Coronary artery (tissue), 2 donors: ENCODE data around the gene BST2.
A peak's percentile ranks its signal among the peaks of the same experiment; 100 is the strongest.

Source experiments
- DNase-seq: peaks from one replicate; pipeline ENCODE4 v3.0.0-alpha.2; 2017; ENCODE audit warnings: low spot score
- H3K27ac ChIP-seq, 2 donors: fragments of 200-600 bp; sonication (generic); one replicate each; pipeline ENCODE4 v1.5.1; 2016 to 2019
- H3K4me3 ChIP-seq: fragments of 200-600 bp; sonication (generic); 2 replicates; pipeline ENCODE4 v1.5.1; 2016; ENCODE audit warnings: mild to moderate bottlenecking, moderate library complexity
- CTCF ChIP-seq: fragments of 200-600 bp; sonication (generic); IDR thresholded peaks from one replicate; pipeline ENCODE4 v1.5.1; 2019; ENCODE audit warnings: antibody characterized with exemption

Gene BST2

GRCh38 chr19:17389288-17389687 is 16.1 kb downstream of the BST2 start:
- no peak for DNase-seq
- no peak for TF ChIP-seq CTCF
- Histone ChIP-seq H3K27ac (no peak overlapping the region), H3K4me3 (no peak overlapping the region)

GRCh38 chr19:17385878-17386611 is 19.4 kb downstream of the BST2 start:
- peak; percentile 93 for TF ChIP-seq CTCF
- DNase-seq = no peak
- Histone ChIP-seq H3K27ac (no peak overlapping the region), H3K4me3 (no peak overlapping the region)

GRCh38 chr19:17380426-17381138 is 24.8 kb downstream of the BST2 start:
- Histone ChIP-seq H3K4me3 (no peak overlapping the region), H3K27ac (no peak overlapping the region)
- DNase-seq = no peak
- TF ChIP-seq CTCF = no peak

DNA sequence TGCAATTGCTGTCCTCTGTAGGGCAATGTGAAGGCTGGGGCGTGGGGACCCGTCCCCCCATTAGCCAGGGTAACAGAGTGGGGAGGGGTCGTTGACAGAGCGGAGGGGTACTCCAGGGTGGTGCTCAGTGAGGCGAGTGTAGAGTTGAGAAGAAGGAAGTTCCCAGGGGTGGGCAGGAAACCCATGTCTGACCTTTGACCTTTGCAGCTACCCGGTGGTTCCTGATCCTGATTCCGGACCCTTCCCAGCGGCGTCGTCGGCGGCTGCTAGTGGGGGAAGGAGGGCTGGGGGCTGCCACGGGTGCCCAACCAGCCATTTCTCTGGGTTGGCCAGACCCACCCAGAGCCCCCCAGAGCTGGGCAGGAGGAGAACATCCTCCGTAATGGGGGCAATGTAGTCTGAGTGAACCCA is 26.2 kb downstream of the BST2 start:
- TF ChIP-seq CTCF = no peak
- peak overlapping the region in 1 of 2 donors; percentile 45 for H3K27ac ChIP-seq
- DNase-seq = no peak

DNA sequence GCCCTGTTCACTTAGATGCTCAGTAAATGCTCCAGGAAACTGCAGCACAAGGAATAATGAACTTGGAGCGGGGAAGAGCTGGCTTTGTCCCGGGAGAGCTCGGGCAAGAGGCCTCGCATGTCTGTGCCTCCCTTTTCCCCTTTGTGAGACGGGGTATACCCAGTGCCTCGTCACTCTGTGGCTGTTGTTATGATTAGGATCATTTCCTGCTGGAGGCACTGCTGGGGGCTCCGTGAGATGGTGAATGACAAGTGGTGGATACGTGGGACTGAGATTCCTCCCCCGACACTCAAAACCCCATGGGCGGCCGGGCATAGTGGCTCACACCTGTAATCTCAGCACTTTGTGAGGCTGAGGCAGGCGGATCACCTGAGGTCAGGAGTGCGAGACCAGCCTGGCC is 27.2 kb downstream of the BST2 start:
- no peak for DNase-seq
- no peak overlapping the region for H3K4me3 ChIP-seq
- no peak for TF ChIP-seq CTCF
- peak overlapping the region in 1 of 2 donors; percentile 16 for H3K27ac ChIP-seq

More for the DNA sequence above, 26.2 kb downstream of the BST2 start:
- H3K4me3 ChIP-seq = no peak overlapping the region

- TF ChIP-seq CTCF = no peak
- Histone ChIP-seq H3K4me3 (peak within 1 kb of the TSS; percentile 50), H3K27ac (peak within 1 kb of the TSS in 1 of 2 donors; percentile 16)
- no peak for DNase-seq
Measured at GRCh38 chr19:17376935-17377600, 28.4 kb downstream of the BST2 start, which contains the start of gene PLVAP. TSS of gene PLVAP (minus strand) at chr19:17377342. CDS start at chr19:17377288, 54 bp downstream.
